Frontal cortex (tissue), 4 donors: ENCODE data around the gene FBXL15. TPM values are rescaled to one million over a fixed set of nuclear protein-coding genes. Genes with fewer than 3 reads are reported as not detected.

Source experiments
- DNase-seq, 2 donors: peaks; one replicate each; pipeline ENCODE4 v3.0.0; 2012; ENCODE audit warnings: low spot score in 2 of 2
- FAIRE-seq: peaks from 2 replicates; lab custom pipeline; 2012; peaks lifted over from hg19 to GRCh38; lab: Jason Lieb, UNC
- total RNA-seq: library from RNA; depleted of rRNA; stranded (reverse); fragments of >200 nt; gene quantifications from one replicate; pipeline ENCODE4 v1.2.3, GENCODE V29; 2014
- donor health status: control.
- donor health status: control.
- donor health status: control.

FBXL15 gene
- total RNA-seq, 1 donor from 2014 or later: 13.5 TPM

DNA sequence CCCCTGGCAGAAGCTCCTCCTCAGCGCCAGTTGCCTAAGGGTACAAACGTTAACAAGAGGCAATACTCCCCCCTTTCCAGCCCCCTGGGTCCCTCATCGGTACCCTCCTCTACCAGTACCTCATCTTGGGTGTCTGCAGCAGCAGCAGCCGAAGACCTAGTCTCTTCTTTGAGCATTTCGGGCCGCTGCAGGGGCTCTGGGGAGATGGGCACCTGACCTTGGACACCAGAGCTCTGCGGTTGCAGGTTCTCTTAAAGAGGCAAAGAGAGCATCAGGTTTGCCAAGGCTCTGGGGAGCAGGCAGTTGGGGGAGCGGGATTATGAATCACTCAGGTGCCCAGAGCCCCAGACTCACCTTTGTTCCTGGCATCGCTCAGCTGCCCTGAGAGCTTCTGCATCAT lies 3.5 kb downstream of the FBXL15 start:
- FAIRE-seq (no peak), DNase-seq (no peak)

- no peak for DNase-seq
- FAIRE-seq: no peak
Measured at GRCh38 chr10:102424916-102425315, 4.3 kb downstream of the FBXL15 start.

- no peak for DNase-seq
- FAIRE-seq: no peak
Measured at GRCh38 chr10:102425444-102425843, 4.8 kb downstream of the FBXL15 start.

DNA sequence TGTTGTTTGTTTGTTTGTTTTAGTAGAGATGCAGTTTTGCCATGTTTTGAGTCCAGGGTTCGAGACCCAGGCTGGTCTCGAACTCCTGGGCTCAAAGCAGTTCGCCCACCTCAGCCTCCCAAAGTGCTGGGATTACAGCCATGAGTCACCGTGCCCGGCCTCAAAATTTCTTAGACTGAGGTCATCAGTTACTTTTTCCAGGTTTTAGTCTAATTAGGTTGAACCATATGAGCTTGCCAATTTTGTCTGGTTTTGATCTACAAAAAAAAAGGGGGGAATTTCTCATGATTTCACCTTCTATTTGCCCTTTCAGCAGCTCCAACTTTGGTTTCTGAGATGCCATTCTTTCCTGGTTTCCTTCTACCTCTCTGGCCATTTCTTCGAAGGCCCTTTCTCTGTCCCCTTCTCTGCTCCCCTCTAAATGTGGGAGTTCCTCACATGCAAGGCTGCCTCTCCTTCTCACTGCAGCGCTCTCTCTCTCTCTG lies 6.2 kb downstream of the FBXL15 start:
- DNase-seq (no peak), FAIRE-seq (no peak)

- DNase-seq (no peak), FAIRE-seq (no peak)
Measured at GRCh38 chr10:102429468-102429867, 8.8 kb downstream of the FBXL15 start.

GRCh38 chr10:102431452-102432124 lies 11.0 kb downstream of the FBXL15 start:
- no peak for DNase-seq
- FAIRE-seq: no peak

- FAIRE-seq: no peak
- peak; percentile 86 to 93 for DNase-seq
Measured at GRCh38 chr10:102432162-102432950, 11.7 kb downstream of the FBXL15 start, which contains the start of gene CUEDC2. CUEDC2 (minus strand) TSS chr10:102432574; CDS start chr10:102425188, 7,386 bp downstream.

GRCh38 chr10:102433619-102434046 lies 13.0 kb downstream of the FBXL15 start:
- FAIRE-seq: no peak
- no peak for DNase-seq

DNA sequence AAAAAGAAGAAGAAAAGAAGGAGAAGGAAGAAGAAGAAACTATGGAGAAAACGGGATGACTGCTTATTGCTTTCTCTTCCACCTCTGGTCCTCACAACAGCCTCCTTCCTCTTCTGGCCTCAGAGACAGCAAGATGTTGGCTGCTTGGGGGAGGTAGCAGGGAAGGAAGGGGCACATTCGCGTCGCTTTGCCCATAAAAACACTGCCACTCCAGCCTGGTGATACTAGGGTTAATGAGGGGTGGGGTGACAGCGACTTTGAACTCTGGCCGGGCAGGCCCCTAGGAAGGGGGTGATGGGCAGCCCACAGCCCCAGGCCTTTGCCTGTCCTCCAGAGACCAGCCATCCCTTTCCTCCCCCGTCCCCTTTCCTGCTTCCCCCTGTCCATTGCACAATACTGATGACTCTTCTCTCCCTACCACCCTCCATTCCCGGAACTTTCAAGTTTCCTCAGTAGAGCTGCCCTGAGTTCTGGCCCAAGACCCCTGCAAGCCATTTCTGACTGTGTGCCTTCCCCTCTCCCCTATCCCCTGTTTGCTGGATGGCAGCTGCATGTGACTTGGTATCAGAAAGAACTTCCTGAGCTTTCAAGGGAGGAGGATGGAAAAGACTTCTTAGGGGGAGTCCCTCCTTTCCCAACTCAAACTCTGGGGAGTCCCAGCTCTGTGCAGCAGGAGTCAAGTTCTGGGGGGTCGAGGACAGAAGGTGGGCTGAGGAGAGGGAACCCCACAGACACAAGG lies 13.9 kb downstream of the FBXL15 start:
- DNase-seq (no peak), FAIRE-seq (no peak)

DNA sequence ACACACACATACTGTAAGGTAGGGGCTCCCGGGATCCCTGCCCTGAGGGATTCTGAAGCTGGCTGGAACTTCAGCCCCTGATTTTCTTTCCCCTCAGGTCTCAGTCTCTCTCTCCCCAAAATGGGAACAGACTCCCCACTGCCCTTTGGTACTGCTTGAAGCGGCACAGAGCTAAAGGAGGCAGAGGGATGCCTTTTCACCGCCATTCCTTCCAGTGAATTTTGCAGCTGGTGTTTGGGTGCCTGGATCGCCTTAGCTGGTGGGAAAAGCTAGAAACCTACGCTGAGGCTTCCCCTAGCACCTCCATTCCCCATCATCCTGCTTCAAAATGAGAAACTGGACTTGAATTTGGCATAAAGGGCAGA lies 14.5 kb downstream of the FBXL15 start:
- no peak for FAIRE-seq
- DNase-seq: no peak

GRCh38 chr10:102435529-102436233 lies 15.0 kb downstream of the FBXL15 start:
- FAIRE-seq (no peak), DNase-seq (no peak)

- no peak for DNase-seq
- FAIRE-seq: no peak
Measured at GRCh38 chr10:102436312-102436711, 15.7 kb downstream of the FBXL15 start.

GRCh38 chr10:102437515-102437914 lies 16.9 kb downstream of the FBXL15 start:
- DNase-seq: no peak

GRCh38 chr10:102438374-102438773 lies 17.7 kb downstream of the FBXL15 start:
- no peak for DNase-seq
- FAIRE-seq: no peak

More at GRCh38 chr10:102437515-102437914, 16.9 kb downstream of the FBXL15 start:
- no peak for FAIRE-seq

- FAIRE-seq (no peak), DNase-seq (no peak)
Measured at GRCh38 chr10:102444851-102445250, 24.2 kb downstream of the FBXL15 start.

DNA sequence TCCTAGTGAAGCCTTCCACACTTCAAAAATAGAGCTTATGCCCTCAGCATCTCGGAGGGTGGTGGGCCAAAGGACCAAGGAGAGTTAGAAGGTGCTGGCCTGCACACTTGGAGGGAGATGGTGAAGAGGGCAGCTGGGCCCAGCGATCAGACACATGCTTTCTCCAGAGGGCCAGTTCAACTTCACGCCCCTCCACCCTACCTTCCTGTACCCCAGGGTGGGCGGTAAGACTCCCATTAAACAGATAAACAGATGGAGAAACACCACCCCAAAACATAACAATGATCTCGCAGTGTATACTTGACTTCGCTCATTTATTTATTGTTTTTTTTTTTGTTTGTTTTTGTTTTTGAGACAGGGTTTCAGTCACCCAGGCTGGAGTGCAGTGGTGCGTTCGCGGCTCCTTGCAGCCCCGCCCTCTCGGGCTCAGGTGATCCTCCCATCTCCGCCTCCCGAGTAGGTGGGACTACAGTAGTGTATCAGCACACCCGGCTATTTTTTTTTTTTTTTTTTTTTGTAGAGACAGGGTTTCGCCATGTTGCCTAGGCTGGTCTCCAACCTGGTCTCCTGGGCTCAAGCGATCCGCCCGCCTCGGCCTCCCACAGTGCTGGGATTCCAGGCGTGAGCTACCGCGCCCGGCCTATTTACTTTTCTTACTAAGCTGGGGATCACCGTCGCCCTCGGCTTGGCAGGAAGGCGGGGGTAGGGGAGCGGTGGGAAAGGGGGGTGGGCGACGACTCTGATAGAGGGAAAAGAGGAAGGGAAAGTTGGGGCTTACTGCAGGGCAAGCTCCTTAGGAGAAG lies 28.9 kb downstream of the FBXL15 start:
- FAIRE-seq (no peak), DNase-seq (no peak)

DNA sequence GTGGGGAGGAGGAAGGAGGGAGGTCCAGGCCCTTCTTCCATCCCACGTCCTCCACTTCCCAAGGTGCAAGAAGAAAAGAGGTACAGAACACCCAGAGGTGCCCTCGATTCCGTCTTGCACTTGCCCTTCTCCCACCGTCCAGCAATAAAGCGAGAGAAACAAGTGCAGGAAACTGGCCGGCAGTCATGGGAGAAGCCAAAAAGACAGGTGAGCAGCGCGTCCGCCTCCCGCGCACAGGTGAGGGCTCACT lies 29.4 kb downstream of the FBXL15 start:
- FAIRE-seq: no peak
- DNase-seq: no peak

DNA sequence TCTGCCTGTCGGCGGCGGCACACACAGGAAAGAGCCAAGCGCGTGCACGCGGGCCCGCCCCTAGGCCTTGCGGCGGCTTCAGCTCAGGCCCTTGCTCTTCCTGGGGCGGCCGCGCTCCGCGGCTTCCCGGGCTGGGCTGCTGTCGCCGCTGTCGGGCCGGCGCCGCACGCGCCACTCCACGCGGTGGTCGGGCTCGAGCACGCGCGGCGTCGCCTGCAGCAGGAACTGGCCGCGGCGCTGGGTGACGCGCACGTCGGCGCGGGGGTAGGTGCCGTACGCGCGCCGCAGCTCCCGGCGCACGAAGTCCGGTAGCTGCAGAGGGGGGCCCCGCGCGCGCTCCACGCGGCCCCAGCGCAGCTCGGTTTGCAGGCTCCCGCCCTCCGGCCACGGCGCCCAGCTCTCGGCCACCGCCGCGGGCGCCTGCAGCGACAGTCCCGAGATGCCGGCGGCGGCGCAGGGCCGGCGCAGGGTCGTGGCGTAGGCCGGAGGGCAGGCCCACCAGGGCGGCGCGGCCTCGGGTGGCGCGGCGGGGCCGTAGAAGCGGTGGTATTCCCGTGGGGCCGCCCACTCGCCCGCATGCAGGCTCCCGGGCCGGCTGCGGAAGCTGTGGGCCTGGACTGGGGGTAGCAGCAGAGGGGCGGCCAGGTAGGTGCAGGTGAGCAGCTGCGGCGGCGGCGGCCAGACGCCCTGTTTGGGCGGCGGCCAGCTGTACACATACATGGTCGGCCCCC lies 29.9 kb downstream of the FBXL15 start:
- peak; percentile 81 to 88 for DNase-seq
- no peak for FAIRE-seq
